Omental fat pad (tissue), 4 donors: Measurements from ENCODE around the gene PMEL. TPM values are rescaled to one million over a fixed set of nuclear protein-coding genes. Genes with fewer than 3 reads are reported as not detected.
"Not testable (repeated sequence)": the region's sequence is repeated elsewhere in the genome, so short reads cannot be mapped to it uniquely, and the experiment has no call there.

Experiments used
- ATAC-seq: fragments of 150-250 bp; one replicate; pipeline ENCODE4 v1.9.1; 2016; ENCODE audit warnings: mild to moderate bottlenecking, moderate library complexity; ENCODE audit not compliant: low FRiP score
- DNase-seq: peaks from one replicate; pipeline ENCODE4 v3.0.0-alpha.2; 2019; ENCODE audit warnings: low spot score
- CTCF ChIP-seq, 3 donors: fragments of 450-650 bp; IDR thresholded peaks; one replicate each; pipeline ENCODE4 v1.5.1; 2016 to 2017; ENCODE audit warnings: antibody characterized with exemption in 3 of 3, mild to moderate bottlenecking in 3 of 3, moderate library complexity in 2 of 3
- total RNA-seq, 4 donors: library from RNA; depleted of rRNA; stranded (reverse); fragments of >200 nt; gene quantifications; one replicate each; pipeline ENCODE4 v1.1.0, GENCODE V29; 2016

Gene PMEL
- total RNA-seq, 4 donors from 2014 or later: 0.65 to 5.2 (median 1.2) TPM

GRCh38 chr12:56004211-56004610, 38.4 kb upstream of the PMEL start:
- ATAC-seq (no peak), DNase-seq (no peak)
- no peak for TF ChIP-seq CTCF (IDR thresholded peaks at IDR 0.05)

- ATAC-seq, DNase-seq: not testable (repeated sequence)
Observed at GRCh38 chr12:56003376-56003775, 37.5 kb upstream of the PMEL start.

GRCh38 chr12:56001487-56002100, 35.8 kb upstream of the PMEL start:
- no peak for TF ChIP-seq CTCF (IDR thresholded peaks at IDR 0.05)
- DNase-seq (no peak), ATAC-seq (no peak)

GRCh38 chr12:55999999-56000540, 34.2 kb upstream of the PMEL start:
- not testable (repeated sequence) for DNase-seq, ATAC-seq

GRCh38 chr12:55999522-55999921, 33.7 kb upstream of the PMEL start:
- not testable (repeated sequence) for ATAC-seq, DNase-seq

GRCh38 chr12:55997535-55997859, 31.7 kb upstream of the PMEL start:
- peak; percentile 11 for ATAC-seq
- TF ChIP-seq CTCF (IDR thresholded peaks at IDR 0.05): no peak
- DNase-seq: no peak

GRCh38 chr12:55996715-55997534, 31.1 kb upstream of the PMEL start, which contains the start of gene SUOX:
Gene SUOX (plus strand): TSS chr12:55997276. CDS start chr12:56002222, 4,946 bp downstream.
- DNase-seq: peak; percentile 82
- no peak for TF ChIP-seq CTCF (IDR thresholded peaks at IDR 0.05)

GRCh38 chr12:55996201-55996714, 30.4 kb upstream of the PMEL start:
- TF ChIP-seq CTCF (IDR thresholded peaks at IDR 0.05): peak in 1 of 3 donors; percentile 72
- ATAC-seq: no peak
- DNase-seq: no peak

More at GRCh38 chr12:55996715-55997534, 31.1 kb upstream of the PMEL start, which contains the start of gene SUOX:
- peak; percentile 98 for ATAC-seq
